Activated naive CD4-positive, alpha-beta T cell treated with anti-CD3 and anti-CD28 coated beads, Interleukin-2, amount 50 U/mL, for 72 hours (primary cell): ENCODE measurements around the gene MAL. TPM values are rescaled to one million over a fixed set of nuclear protein-coding genes. Genes with fewer than 3 reads are reported as not detected.
"Not testable (repeated sequence)": the region's sequence is repeated elsewhere in the genome, so short reads cannot be mapped to it uniquely, and the experiment has no call there.

Experiments
- ATAC-seq, 2 donors: fragments of 150-1000 bp; cut with Tn5 transposase; 2 replicates each; pipeline ENCODE4 v1.10.0; 2021; ENCODE audit warnings: mild to moderate bottlenecking in 2 of 2, moderate library complexity in 2 of 2
- DNase-seq, 2 donors: peaks; one replicate each; pipeline ENCODE4 v3.0.0; 2021 to 2022; ENCODE audit warnings: low spot score in 2 of 2
- H3K27ac Mint-ChIP-seq, 2 donors: one replicate each; pipeline ENCODE4 v1.8.0; 2022; ENCODE audit warnings: mild to moderate bottlenecking in 2 of 2, mixed read lengths in 2 of 2
- H3K36me3 Mint-ChIP-seq, 2 donors: one replicate each; pipeline ENCODE4 v1.8.0; 2022; ENCODE audit warnings: mixed read lengths in 2 of 2
- H3K9me3 Mint-ChIP-seq, 2 donors: one replicate each; pipeline ENCODE4 v1.8.0; 2022; ENCODE audit warnings: mixed read lengths in 2 of 2
- total RNA-seq, 2 donors: library from RNA; stranded (reverse); gene quantifications; one replicate each; pipeline ENCODE4 v1.2.3, GENCODE V29; 2022

MAL gene
- total RNA-seq, 2 donors from 2014 or later, result 26.3 to 62.8 TPM

- H3K9me3 Mint-ChIP-seq, result peaks cover 0 to 5% of the 10 kb centered on the region in 2 donors
- peak; percentile 66 to 70 for ATAC-seq
- peaks cover 6 to 11% of the 10 kb centered on the region in 2 donors for H3K36me3 Mint-ChIP-seq
- peak overlapping the region; percentile 92 to 99 for H3K27ac Mint-ChIP-seq
- peak; percentile 58 to 82 for DNase-seq
Observed at GRCh38 chr2:95074663-95075439, 49.3 kb downstream of the MAL start.

- H3K9me3 Mint-ChIP-seq, result peaks cover 0 to 5% of the 10 kb centered on the region in 2 donors
- peaks cover 6 to 11% of the 10 kb centered on the region in 2 donors for H3K36me3 Mint-ChIP-seq
- H3K27ac Mint-ChIP-seq, result peak overlapping the region; percentile 84 to 99
- no peak for DNase-seq
- ATAC-seq, result no peak
Observed at GRCh38 chr2:95075440-95076132, 50.1 kb downstream of the MAL start.

- DNase-seq, result peak; percentile 89 to 91
- H3K9me3 Mint-ChIP-seq, result peaks cover 0 to 1% of the 10 kb centered on the region in 2 donors
- H3K27ac Mint-ChIP-seq, result peak overlapping the region; percentile 60 to 99
- peaks cover 5 to 11% of the 10 kb centered on the region in 2 donors for H3K36me3 Mint-ChIP-seq
- ATAC-seq, result peak; percentile 62 to 84
Observed at GRCh38 chr2:95076705-95077529, 51.4 kb downstream of the MAL start.

GRCh38 chr2:95077530-95077825 is 52.0 kb downstream of the MAL start:
- Mint-ChIP-seq H3K36me3 (peaks cover 0 to 11% of the 10 kb centered on the region in 2 donors), H3K9me3 (no peaks in the 10 kb centered on the region), H3K27ac (peak overlapping the region in 1 of 2 donors; percentile 99)
- ATAC-seq (no peak), DNase-seq (no peak)

GRCh38 chr2:95077861-95078603 is 52.5 kb downstream of the MAL start:
- Mint-ChIP-seq H3K9me3 (no peaks in the 10 kb centered on the region), H3K27ac (peak overlapping the region in 1 of 2 donors; percentile 19), H3K36me3 (peaks cover 0 to 11% of the 10 kb centered on the region in 2 donors)

GRCh38 chr2:95079199-95079683 is 53.7 kb downstream of the MAL start:
- Mint-ChIP-seq H3K9me3 (no peaks in the 10 kb centered on the region), H3K36me3 (peaks cover 0 to 11% of the 10 kb centered on the region in 2 donors), H3K27ac (no peak overlapping the region)
- peak; percentile 5 to 27 for ATAC-seq
- no peak for DNase-seq

More at GRCh38 chr2:95077861-95078603, 52.5 kb downstream of the MAL start:
- DNase-seq (no peak), ATAC-seq (no peak)

GRCh38 chr2:95082477-95082876 is 57.0 kb downstream of the MAL start:
- H3K36me3 Mint-ChIP-seq, result peaks cover 5 to 21% of the 10 kb centered on the region in 2 donors

GRCh38 chr2:95086017-95086416 is 60.5 kb downstream of the MAL start:
- ATAC-seq (no peak), DNase-seq (no peak)
- Mint-ChIP-seq H3K36me3 (peaks cover 6 to 28% of the 10 kb centered on the region in 2 donors), H3K27ac (no peak overlapping the region), H3K9me3 (no peaks in the 10 kb centered on the region)

More at GRCh38 chr2:95082477-95082876, 57.0 kb downstream of the MAL start:
- ATAC-seq (no peak), DNase-seq (no peak)
- no peaks in the 10 kb centered on the region for H3K9me3 Mint-ChIP-seq
- no peak overlapping the region for H3K27ac Mint-ChIP-seq

- H3K36me3 Mint-ChIP-seq, result peaks cover 6 to 29% of the 10 kb centered on the region in 2 donors
- ATAC-seq, result no peak
- H3K9me3 Mint-ChIP-seq, result no peaks in the 10 kb centered on the region
Observed at GRCh38 chr2:95087379-95087778, 61.9 kb downstream of the MAL start.

GRCh38 chr2:95091885-95092555 is 66.5 kb downstream of the MAL start:
- Mint-ChIP-seq H3K9me3 (no peaks in the 10 kb centered on the region), H3K36me3 (peaks cover 23 to 48% of the 10 kb centered on the region in 2 donors), H3K27ac (peak overlapping the region in 1 of 2 donors; percentile 96)
- no peak for DNase-seq
- ATAC-seq, result peak in 1 of 2 donors; percentile 60

More at GRCh38 chr2:95087379-95087778, 61.9 kb downstream of the MAL start:
- DNase-seq, result no peak
- no peak overlapping the region for H3K27ac Mint-ChIP-seq

- ATAC-seq, H3K9me3 Mint-ChIP-seq, DNase-seq, H3K27ac Mint-ChIP-seq: not testable (repeated sequence)
- peaks cover 31 to 79% of the 10 kb centered on the region in 2 donors for H3K36me3 Mint-ChIP-seq
Observed at GRCh38 chr2:95098273-95098672, 72.8 kb downstream of the MAL start.

GRCh38 chr2:95099910-95100309 is 74.4 kb downstream of the MAL start:
- Mint-ChIP-seq H3K27ac (peak overlapping the region in 1 of 2 donors; percentile 6), H3K36me3 (peaks cover 28 to 73% of the 10 kb centered on the region in 2 donors), H3K9me3 (no peaks in the 10 kb centered on the region)
- DNase-seq (no peak), ATAC-seq (no peak)
